SU-DHL-6 (cell line): ENCODE data around the gene IRF2.

ENCODE experiments used
- H2AFZ ChIP-seq: fragments of 200-600 bp; sonication (generic); 2 replicates; pipeline ENCODE4 v1.6.1; 2014; ENCODE audit warnings: low read depth, mild to moderate bottlenecking, moderate library complexity, mixed read lengths, antibody characterized with exemption, low read length; ENCODE audit not compliant: severe bottlenecking
- H3F3A ChIP-seq: fragments of 200-600 bp; shearing (Covaris generic); 2 replicates; pipeline ENCODE4 v1.6.0; 2016; ENCODE audit warnings: antibody characterized with exemption, mild to moderate bottlenecking; ENCODE audit not compliant: insufficient read depth
- H3K27ac ChIP-seq: fragments of 200-600 bp; sonication (generic); 2 replicates; pipeline ENCODE4 v1.5.1; 2016; ENCODE audit warnings: low read depth, mild to moderate bottlenecking, low read length, moderate library complexity, mixed read lengths
- H3K27me3 ChIP-seq: fragments of 200-600 bp; sonication (generic), shearing (Covaris generic); 2 replicates; pipeline ENCODE4 v1.6.0; 2014; ENCODE audit warnings: mild to moderate bottlenecking, low read length
- H3K36me3 ChIP-seq: fragments of 200-600 bp; sonication (generic); 2 replicates; pipeline ENCODE4 v1.6.1; 2014; ENCODE audit warnings: mild to moderate bottlenecking, low read length, mixed read lengths
- H3K4me2 ChIP-seq: fragments of 300-600, 200-600 bp; shearing (Covaris generic), sonication (generic); 2 replicates; pipeline ENCODE4 v1.6.0; 2014; ENCODE audit warnings: low read length, low read depth, mild to moderate bottlenecking; ENCODE audit not compliant: poor library complexity, severe bottlenecking
- H3K4me3 ChIP-seq: fragments of 200-600 bp; sonication (generic); 2 replicates; pipeline ENCODE4 v1.5.1; 2014; ENCODE audit warnings: antibody characterized with exemption, low read length, mild to moderate bottlenecking, mixed read lengths; ENCODE audit not compliant: insufficient read depth, poor library complexity, severe bottlenecking
- H3K79me2 ChIP-seq: fragments of 200-600 bp; sonication (generic); 2 replicates; pipeline ENCODE4 v1.6.1; 2014; ENCODE audit warnings: mild to moderate bottlenecking, low read length, moderate library complexity; ENCODE audit not compliant: insufficient read depth
- H3K9ac ChIP-seq: fragments of 200-600 bp; sonication (generic); 2 replicates; pipeline ENCODE4 v1.7.0; 2014; ENCODE audit warnings: mild to moderate bottlenecking, low read length
- H3K9me2 ChIP-seq: fragments of 200-600 bp; sonication (generic); replicated peaks from 2 replicates; pipeline ENCODE4 v1.6.1; 2014; ENCODE audit warnings: low read length; ENCODE audit not compliant: insufficient read depth
- H3K9me3 ChIP-seq: fragments of 200-600 bp; sonication (generic); 2 replicates; pipeline ENCODE4 v1.6.1; 2014; ENCODE audit warnings: low read length, mixed read lengths; ENCODE audit not compliant: insufficient read depth
- H4K20me1 ChIP-seq: fragments of 200-600 bp; sonication (generic); 2 replicates; pipeline ENCODE4 v1.6.1; 2014; ENCODE audit warnings: low read depth, mild to moderate bottlenecking, antibody characterized with exemption, low read length, moderate library complexity, mixed read lengths
- EZH2phosphoT487 ChIP-seq: fragments of 200-600 bp; sonication (generic), shearing (Covaris generic); conservative IDR thresholded peaks from 2 replicates; pipeline ENCODE4 v1.6.1; 2018; ENCODE audit warnings: mild to moderate bottlenecking, antibody characterized with exemption, low read length, moderate library complexity, mixed read lengths
- TF ChIP-seq, protein P1 (sequence below): fragments of 200-600 bp; sonication (generic); IDR thresholded peaks from one replicate; pipeline ENCODE4 v1.5.1; 2017; ENCODE audit warnings: antibody characterized with exemption, mild to moderate bottlenecking, low read length, moderate library complexity; ENCODE audit not compliant: insufficient read depth, poor library complexity, severe bottlenecking

Gene IRF2

DNA sequence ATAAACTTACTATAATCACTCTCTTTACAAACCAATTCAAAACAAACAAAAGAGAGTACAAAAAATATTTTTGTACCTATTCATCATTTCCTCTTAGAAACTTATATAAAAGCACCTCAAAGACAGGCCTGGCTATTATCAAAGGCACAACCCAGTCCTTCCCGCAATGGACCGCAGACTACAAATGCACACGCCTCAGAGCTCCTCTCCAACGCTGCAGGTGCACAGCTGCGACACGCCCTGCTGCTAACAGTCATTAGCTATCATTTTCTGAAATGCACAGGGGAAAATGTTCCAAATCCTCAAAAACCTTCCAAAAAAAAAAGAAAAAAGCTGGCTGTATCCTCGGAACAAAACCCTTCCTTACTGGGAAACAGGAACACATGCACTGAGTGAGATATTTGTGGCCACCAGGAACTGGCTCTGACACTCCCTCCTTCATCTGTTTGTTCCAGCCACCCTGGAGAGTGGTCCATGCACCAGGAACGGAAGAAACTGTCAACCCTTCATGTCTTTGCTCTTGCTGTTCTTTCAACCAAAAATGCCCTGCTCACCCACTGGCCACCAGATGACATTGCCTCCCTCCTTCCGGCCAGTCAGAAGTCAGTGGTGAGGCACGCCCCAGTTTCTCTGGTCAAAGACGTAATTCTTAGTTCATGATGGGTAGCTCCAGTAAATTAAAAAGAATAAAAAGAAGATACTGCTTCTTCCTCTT lies 16.7 kb downstream of the IRF2 start:
- Histone ChIP-seq H3K4me3 (no peak overlapping the region), H3F3A (no peaks in the 10 kb centered on the region), H3K27me3 (no peaks in the 10 kb centered on the region), H3K9me2 (no peaks in the 10 kb centered on the region), H4K20me1 (no peaks in the 10 kb centered on the region), H3K79me2 (peaks cover 60% of the 10 kb centered on the region), H3K27ac (no peak overlapping the region), H3K9me3 (no peaks in the 10 kb centered on the region), H2AFZ (no peak overlapping the region), H3K36me3 (no peaks in the 10 kb centered on the region), H3K4me2 (no peak overlapping the region), H3K9ac (no peak overlapping the region)
- TF ChIP-seq, protein P1, sequence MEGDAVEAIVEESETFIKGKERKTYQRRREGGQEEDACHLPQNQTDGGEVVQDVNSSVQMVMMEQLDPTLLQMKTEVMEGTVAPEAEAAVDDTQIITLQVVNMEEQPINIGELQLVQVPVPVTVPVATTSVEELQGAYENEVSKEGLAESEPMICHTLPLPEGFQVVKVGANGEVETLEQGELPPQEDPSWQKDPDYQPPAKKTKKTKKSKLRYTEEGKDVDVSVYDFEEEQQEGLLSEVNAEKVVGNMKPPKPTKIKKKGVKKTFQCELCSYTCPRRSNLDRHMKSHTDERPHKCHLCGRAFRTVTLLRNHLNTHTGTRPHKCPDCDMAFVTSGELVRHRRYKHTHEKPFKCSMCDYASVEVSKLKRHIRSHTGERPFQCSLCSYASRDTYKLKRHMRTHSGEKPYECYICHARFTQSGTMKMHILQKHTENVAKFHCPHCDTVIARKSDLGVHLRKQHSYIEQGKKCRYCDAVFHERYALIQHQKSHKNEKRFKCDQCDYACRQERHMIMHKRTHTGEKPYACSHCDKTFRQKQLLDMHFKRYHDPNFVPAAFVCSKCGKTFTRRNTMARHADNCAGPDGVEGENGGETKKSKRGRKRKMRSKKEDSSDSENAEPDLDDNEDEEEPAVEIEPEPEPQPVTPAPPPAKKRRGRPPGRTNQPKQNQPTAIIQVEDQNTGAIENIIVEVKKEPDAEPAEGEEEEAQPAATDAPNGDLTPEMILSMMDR = no peak
- no peak for TF ChIP-seq EZH2phosphoT487

DNA sequence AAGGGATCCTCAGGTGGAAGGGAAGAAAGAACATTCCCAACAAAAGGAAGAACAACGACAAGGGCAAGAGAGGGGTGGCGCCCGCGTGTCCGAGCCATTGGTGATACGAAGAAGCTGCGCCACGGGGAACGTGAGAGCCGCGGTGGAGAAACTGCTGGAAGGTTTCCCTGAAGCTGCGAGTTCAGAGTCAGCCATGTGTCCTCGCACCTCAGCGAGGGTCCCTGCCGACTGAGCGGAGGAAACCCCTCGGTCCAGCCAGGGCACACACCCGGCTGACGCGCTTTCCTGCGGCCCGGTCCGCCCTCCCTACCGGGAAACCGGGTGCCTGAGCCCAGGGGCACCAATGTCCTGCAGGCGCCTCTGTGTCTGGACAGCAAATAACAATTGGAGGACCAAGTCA lies 18.0 kb downstream of the IRF2 start:
- no peaks in the 10 kb centered on the region for H3K9me2 ChIP-seq
- H3K27ac ChIP-seq = no peak overlapping the region
- no peaks in the 10 kb centered on the region for H3K27me3 ChIP-seq
- H3K79me2 ChIP-seq = peaks cover 69% of the 10 kb centered on the region
- H3F3A ChIP-seq = no peaks in the 10 kb centered on the region
- H3K4me3 ChIP-seq = no peak overlapping the region
- H3K9ac ChIP-seq = no peak overlapping the region
- H4K20me1 ChIP-seq = no peaks in the 10 kb centered on the region
- H3K9me3 ChIP-seq = no peaks in the 10 kb centered on the region
- TF ChIP-seq, protein P1 = no peak
- no peak for TF ChIP-seq EZH2phosphoT487
- no peak overlapping the region for H2AFZ ChIP-seq
- H3K36me3 ChIP-seq = no peaks in the 10 kb centered on the region
- H3K4me2 ChIP-seq = no peak overlapping the region

DNA sequence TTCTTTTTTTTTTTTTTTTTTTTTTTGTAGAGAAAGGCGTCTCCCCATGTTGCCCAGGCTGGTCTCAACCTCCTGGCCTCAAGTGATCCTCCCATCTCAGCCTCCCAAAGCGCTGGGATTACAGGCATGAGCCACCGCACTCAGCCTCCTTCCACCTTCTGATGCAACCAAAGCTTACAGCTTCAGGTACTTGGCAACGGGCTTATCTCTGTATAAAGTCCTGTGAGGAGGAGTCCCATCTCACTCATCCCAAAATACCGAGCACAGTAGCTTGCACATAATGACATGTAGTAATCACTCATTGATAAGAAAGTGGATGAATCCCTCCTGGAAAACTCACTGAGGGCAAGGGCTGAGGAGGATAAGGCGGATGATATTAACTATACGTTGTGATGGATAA lies 19.1 kb downstream of the IRF2 start:
- no peaks in the 10 kb centered on the region for H4K20me1 ChIP-seq
- TF ChIP-seq EZH2phosphoT487 = no peak
- TF ChIP-seq, protein P1 = no peak
- no peak overlapping the region for H3K4me3 ChIP-seq
- H3K9me3 ChIP-seq = no peaks in the 10 kb centered on the region
- no peaks in the 10 kb centered on the region for H3K9me2 ChIP-seq
- H3F3A ChIP-seq = no peaks in the 10 kb centered on the region
- H3K27ac ChIP-seq = no peak overlapping the region
- H3K36me3 ChIP-seq = no peaks in the 10 kb centered on the region
- peaks cover 75% of the 10 kb centered on the region for H3K79me2 ChIP-seq
- no peak overlapping the region for H3K9ac ChIP-seq
- no peak overlapping the region for H2AFZ ChIP-seq
- no peaks in the 10 kb centered on the region for H3K27me3 ChIP-seq
- H3K4me2 ChIP-seq = no peak overlapping the region
